NOMO-1 treated with dmso at 0.1 percent for 144 hours (cell line): ENCODE measurements around the gene CD8B2.
"Not testable (repeated sequence)": the region's sequence is repeated elsewhere in the genome, so short reads cannot be mapped to it uniquely, and the experiment has no call there.

Experiments
- DNase-seq: peaks from one replicate; lab custom pipeline; 2025; ENCODE audit not compliant: unreplicated experiment; lab: John Stamatoyannopoulos, UW

CD8B2 gene

DNA sequence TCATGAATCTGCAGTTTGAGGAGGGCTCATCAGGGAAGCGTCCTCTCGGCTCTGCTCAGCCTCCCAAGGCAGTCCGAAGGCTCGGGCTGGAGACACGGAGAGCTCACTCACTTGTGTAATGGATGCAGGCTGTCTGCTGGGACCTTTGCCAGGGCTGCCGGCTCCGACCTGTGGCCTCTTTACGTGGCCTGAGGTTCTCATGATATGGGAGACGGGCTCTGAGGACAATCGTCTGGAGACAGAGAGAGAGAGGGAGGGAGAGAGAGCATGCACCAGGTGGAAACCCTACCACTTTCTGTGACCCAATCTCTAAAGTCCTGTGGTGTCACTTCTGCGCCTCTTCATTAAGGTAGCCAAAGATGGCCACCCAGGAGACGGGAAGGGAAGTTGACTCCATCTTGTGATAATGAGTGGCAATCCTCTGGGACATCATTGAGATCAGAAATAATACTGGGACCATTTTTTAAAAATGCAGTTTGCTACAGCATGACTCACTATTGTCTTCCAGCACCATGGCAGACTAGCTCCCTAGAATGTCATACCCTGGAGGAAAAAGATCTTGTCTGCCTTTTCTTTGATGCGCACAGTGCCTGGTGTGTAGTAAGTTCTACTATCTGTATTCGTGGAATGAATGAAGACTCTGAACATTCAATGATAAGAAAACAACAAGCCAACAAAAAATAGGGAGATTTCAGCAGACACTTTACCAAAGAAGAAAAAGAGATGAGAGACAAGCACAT, 60.2 kb downstream of the CD8B2 start:
- no peak for DNase-seq

DNA sequence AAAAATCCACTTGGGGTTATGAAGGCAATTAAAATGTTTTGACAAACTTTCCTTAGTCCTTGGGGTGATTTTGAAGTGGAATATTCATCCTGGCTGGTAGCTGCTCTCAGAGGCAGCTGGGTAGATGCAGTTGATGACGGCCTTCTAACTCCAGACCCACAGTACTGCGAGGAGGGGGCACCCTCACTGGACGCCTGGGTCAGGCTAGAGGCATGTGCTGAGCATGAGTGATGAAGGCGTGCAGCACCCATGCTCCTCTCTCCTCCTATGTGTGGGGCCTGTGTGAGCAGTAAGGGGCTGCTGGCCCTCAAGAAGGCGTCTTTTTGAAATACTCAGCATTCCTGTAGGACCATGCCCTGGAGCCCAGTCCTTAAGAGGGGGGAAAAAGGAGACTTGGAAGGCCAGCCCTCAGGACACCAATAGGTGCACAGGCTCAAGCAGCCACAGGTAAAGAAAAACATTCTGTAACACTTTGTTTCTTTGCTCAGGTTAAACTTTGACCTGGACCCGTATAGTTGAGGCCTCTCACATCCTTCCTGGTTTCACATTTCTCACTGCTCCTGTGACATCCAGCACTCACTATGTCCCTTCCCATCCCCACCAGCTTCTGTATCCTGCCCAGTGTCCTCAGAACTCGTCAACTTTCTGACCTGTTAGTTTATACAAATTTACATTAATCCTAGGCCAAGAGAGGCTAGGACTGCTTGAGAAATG, 64.4 kb downstream of the CD8B2 start:
- DNase-seq = no peak

DNA sequence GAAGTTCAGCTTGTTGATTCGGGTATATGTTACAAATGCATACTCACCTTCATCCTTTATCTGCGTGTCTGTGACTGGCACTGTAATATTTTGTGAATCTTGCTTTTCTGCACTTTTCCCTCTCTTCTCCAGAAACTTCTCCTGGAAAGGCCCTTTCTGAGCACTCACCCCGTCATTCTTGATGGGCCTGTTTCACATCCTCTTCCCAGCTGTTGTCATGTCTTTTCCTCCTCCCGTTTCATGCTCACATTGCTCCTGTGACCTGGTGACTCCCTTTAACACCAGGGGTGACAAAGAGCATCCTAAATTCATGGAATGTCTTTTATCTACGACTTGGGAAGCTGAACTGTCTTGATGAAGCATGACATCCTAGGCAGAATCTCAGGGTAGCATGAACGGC, 65.8 kb downstream of the CD8B2 start:
- DNase-seq = no peak

DNA sequence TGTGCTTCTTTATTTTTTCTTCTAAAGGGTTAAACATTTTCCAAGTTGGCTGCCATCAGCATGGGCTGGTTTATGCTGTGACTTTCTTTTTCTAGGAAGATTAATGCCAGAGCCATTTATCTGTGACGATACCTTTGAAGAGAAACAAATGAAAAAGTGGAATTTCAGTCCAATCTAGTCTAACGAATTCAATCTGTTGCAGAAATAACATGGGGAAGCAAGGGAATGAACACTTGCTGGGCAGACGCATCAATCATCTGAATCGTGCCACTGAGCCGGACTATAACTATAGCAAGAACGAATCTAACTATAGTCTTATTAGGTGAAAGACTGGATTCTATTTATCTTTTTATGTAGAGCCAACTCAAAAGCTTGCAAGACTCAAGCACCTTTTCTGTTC, 66.2 kb downstream of the CD8B2 start:
- DNase-seq = no peak

DNA sequence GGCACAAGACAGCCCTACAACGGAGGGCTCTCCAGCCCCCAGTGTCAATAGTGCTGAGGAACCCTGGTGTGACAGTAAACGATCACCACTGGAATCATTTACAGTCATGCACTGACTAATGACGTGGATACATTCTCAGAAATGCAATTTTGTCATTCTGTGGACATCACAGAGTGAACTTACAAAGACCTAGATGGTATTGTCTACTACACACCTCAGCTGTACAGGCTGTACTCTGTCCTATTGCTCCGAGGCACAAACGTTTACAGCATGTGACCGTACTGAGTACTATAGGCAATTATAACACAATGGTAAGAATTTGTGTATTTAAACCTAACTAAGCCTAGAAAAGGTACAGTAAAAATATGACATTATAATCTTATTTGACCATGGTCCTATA, 67.2 kb downstream of the CD8B2 start:
- no peak for DNase-seq

DNA sequence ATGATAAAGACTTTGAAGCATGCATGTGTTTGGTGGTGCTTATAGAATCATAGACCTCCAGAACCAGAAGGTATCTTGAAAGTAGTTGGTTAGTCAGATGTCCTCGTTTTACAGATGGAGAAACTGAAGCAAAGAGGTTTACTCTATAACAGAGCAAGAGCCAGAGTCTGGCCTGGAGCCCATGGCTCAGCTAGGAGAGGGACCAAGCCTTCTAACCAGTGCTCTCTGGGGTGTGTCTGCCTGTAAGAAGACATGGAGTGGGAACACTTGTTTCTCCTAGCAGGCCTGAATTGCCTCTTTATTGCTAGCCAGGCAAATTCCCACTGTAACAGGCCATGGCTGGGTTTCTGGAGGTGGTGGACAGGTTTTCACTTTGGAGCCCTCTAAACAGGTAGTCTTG, 67.9 kb downstream of the CD8B2 start:
- DNase-seq = no peak

DNA sequence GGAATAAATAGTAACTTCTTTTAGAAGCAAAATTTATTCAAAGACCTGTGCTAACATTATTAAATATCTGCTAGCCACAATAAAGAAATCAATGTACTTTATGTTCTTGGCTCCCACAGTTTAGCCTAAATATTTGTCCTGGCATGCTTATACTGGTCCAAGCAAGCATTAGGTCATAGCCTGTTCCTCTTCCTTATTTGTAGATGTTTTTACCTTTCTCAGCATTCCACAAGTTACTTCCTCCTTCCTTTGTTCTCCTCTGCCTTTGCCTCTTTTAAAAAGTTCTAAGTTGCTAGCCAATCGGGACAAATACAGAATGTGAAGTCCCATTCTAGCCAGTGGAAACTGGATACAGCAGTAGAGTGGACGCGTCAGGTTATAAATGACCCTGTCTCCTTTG, 72.6 kb downstream of the CD8B2 start:
- not testable (repeated sequence) for DNase-seq

DNA sequence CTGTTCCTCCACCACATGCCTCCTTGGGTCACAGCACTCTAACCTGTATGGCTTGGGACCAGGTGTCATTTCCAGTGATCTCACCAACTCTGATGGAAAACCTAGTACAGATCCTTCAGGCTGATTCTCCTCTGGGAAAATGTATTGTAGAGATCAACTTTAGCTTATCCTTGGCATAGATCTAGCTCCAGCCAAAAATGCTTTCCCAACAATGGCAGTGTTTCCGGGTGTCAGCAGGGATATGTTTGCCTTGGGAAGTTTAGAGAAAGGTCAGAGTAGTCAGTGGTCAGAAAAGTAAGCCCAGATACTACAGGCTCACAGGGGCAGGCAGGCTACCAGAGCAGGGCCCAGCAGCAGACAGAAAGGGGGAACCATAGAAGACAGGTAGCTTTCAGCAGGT, 73.6 kb downstream of the CD8B2 start:
- DNase-seq = no peak

DNA sequence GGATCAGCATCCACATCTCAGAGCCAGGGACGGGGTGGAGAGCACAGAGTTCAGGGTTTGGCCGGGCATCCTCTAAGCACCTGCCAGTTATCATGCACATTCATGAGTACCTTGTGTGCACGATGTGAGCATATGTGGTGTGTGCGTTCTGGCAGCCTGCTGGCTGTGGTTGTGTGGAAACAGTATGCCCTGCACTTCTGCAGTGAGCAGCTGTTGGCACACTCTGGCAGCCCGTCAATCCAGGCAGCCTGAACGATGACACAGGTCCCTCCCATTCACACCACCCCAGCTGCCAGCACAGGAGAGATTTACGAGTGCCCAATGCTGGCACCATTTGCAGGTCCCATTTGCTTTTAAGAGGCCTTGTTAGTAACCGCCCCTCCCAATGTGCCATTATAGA, 74.2 kb downstream of the CD8B2 start:
- no peak for DNase-seq

DNA sequence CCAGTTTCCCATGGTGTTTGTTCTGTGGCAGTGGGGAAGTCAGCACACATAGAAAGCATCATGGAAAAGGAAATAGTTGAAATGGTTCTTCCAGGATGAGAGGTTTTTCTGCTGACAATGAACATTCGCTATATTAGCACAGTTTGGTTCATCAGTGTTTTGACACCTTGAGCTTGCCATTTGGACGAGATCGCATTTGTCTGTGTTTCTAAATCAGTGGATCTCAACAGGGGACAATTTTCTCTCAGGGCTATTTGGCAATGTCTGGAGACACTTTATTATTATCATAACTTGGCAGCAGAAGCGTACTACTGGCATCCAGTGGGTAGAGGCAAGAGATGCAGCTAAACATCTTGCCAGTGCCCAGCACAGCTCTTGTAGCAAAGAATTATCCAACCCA, 74.6 kb downstream of the CD8B2 start:
- DNase-seq = no peak

DNA sequence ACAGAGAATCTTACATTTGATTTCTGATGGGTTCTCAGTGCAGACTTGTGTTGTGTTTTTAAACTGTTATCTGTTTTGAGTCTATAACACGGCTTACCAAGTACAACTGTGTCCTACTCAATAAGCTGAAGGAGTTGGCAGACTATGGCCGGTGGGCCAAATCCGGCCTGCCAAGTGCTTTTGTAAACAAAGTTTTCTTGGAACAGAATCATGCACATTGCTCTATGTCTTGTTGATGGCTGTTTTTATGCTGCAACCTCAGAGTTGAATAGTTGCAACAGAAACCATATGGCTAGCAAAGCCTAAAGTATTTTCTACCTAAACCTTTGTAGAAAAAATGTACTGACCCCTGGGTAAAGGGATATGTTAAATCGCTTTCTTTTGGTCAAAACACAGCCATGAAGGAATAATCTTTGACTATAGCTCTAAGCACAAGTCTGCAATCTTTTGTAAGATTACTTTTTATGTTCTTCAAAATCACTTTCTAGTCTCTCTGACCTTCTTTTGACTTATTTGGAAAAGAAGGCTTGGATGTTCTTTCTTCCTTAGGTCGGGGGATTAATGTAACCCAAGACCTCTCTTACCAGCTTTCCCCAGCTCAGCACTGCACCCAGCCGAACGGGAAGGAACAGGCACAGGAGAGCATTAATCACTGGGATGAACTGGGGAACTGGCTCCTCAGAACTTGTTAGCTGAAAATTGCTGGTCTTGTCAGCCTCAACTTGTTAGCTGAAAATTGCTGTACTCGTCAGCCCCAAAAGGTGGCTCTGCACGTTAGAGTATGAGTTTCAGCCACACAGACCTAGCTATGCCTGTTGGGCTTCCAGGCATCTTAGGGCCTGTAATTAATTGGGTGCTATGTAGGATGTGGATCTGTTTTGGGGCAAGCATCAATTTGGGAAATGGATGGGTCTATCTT, 75.4 kb downstream of the CD8B2 start:
- DNase-seq = no peak

DNA sequence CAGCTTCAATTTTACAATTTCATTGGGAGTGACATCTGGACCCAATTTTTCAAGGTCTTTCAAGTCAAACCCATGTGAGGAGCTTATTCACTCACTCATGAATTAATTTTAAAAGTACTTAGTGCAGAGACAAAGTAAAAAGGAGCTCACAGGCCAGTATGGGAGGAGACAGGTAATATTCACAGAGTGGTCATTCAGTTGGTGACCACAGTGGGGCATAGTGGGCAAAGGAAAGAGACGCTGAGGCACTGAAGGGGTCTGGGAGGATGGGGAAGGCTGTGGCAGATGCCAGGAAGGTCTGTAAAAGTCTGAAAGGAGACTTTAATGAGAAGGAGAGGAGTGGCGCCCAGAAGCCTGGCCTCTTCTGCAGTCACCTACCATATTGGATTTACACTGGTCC, 76.0 kb downstream of the CD8B2 start:
- DNase-seq = no peak

DNA sequence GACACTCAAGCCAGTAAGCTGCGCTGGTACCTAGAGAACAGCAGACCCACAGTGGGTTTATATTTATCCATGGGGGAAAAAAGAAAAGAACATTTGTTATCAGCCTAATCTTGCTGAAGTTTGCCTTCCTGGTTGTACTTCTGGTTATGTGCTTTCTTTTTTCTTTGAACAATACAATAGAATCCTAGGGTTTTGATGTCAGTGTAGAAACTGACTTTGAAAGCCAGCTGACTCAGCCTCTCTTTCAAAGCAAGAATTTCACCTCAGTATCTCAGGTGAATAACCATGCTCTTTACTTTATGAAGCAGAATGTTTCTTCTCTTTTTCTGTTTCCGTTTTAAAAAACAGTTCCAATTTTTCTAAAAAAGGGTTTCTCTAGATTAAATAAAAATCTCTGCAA, 78.4 kb downstream of the CD8B2 start:
- DNase-seq = no peak

DNA sequence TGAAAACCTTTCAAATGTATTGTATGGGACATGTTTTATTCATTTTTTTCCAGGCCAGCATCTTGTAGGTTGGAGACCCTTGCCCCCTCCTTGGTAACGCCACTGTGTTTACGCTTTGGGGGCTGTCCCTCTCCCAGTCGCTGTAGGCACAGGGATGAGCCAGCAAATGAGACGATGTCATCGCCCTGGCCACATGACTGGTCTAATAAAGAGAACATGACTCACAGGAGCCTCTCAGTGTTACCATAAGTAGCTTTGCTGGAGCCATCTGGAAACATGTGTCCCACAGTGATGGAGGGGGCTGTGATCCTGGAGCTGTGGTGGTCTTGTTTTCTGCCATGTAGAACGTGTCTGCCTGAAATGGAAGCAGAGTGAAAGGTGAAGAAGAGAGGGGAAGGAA, 78.9 kb downstream of the CD8B2 start:
- no peak for DNase-seq

DNA sequence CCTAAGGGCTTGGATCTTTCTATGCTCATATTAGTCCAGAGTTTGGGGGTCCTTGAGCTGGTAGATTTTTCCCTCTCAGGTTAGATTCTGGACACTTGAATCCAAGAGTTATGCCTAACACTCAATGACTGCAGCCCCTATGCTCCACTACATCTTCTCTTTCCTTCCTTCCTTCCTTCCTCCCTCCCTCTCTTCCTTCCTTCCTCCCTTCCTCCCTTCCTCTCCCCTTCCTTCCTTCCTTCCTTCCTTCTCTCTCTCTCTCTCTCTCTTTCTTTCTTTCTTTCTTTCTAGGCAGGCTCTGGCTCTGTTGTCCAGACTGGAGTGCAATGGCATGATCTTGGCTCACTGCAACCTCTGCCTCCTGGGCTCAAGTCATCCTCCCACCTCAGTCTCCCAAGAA, 79.3 kb downstream of the CD8B2 start:
- DNase-seq = not testable (repeated sequence)

DNA sequence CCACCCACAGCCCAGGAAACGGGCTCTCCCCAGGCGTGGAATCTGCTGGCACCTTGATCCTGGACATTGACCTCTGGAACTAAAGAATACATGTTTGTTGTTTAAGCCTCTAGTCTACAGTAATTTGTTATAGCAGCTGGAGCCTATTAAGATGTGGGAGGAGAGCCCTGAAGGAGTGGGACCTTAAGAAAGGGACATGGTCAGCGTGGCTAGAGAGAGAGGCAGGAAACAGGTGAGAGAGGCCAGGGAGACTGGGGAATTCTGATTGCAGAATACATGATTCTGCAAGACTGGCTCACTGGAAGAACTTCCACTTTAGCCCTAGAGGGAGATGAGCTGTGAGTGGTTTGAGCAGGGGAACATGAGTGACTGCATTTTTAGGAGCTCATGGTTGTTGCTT, 83.2 kb downstream of the CD8B2 start:
- DNase-seq = no peak
